GM19351 (cell line): Measurements from ENCODE around the gene ENDOV.

Experiments used
- ATAC-seq: cut with Tn5 transposase; IDR thresholded peaks from one replicate; pipeline ENCODE4 v1.9.1; 2021; ENCODE audit warnings: mild to moderate bottlenecking, moderate library complexity; ENCODE audit not compliant: unreplicated experiment

Gene ENDOV

DNA sequence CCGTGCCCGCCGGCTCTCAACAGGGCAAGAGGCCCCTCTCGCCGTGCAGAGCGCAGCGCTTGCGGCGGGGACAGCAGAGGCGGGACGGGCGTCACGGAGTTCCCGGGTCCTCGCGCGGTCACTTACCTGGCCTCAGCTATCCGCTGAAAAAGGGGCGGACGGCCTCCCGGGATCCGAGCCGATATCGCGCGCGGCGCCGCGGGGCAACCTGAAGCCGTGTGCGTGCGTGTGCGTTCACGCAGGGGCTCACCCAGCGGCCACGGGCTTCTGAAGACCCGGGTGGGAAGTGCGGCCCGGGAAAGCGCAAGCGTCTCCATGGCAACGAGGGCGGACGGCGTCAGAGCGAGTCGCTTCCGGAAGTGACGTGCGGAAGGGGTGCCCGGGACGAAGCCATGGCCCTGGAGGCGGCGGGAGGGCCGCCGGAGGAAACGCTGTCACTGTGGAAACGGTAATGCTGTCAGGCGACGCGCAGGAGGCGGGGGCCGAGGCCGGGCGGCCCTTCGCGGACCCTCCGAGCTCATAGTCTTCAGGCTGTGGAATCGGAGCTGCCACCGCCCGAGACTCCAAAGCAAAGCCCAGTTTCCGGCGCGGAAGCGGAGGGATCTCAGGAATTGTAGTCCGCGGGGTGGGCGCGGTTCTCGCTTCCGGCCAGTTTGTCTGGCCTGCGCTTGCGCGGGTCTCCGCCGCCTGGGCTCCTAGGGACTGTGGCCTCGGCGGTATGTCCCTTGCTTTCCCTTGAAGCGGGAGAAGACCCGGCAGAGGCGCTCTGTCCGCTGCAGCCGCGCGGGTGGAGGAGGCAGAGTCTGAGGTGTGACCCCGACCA lies at the start of gene ENDOV:
TSS of gene ENDOV (plus strand) at position 365 of the 823 bp plus-strand sequence. CDS start at position 393, 28 bp downstream.
- peak; percentile 95 for ATAC-seq

DNA sequence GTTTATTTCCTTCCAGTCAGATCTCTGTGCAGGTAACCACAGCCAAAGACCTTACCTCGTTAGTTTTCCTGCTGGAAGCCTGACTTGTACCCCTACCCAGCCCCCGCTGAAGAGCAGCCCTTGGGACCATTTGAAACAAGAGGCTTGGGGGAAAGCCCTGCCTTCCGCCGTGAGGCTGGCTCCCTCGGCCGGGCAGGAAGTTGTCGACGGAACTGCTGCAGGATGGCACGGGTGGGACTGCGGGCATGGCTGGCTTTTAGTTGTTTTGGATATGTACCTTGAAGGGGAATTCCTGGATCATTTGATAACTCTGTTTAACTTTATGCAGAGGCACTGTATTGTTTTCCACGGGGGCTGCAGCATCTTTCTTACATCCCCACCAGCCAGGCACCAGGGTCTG lies 49.0 kb upstream of the ENDOV start:
- ATAC-seq = no peak

DNA sequence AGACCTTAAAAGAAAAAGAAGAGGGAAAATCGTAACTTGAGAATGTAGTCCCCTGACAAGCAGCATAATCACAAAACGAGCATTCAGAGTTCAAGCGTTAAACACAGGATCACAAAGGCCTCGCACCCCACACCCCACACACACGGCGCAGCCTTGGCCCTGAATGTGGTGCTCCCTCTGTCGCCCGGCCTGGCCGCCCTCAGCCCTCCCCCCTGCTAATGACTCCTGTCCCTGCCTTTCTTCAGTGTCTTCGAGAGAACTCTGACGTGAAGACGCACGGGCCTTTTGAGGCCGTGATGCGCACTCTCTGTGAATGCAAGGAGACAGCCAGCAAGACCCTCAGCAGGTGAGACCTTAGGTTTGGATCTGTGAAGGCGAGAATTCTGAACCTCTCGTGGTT lies 47.5 kb upstream of the ENDOV start:
- no peak for ATAC-seq

DNA sequence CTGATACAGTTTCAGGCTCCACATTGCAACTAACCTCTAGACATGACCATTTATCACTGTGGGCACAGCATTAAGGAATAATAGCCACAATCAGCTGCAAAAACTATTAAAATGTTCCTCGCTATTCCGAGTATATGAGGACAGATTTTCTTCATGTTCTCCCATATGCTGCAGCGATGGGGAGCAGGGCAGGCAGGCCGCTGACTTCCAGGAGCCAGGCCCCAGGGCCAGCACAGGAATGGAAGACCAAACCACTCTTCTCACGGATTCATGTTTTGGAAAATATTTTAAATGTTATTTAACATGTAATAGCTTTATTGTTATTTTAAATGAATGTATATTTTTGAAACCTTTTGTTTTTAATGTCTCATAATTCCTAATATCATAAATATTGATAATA lies 43.8 kb upstream of the ENDOV start:
- no peak for ATAC-seq

DNA sequence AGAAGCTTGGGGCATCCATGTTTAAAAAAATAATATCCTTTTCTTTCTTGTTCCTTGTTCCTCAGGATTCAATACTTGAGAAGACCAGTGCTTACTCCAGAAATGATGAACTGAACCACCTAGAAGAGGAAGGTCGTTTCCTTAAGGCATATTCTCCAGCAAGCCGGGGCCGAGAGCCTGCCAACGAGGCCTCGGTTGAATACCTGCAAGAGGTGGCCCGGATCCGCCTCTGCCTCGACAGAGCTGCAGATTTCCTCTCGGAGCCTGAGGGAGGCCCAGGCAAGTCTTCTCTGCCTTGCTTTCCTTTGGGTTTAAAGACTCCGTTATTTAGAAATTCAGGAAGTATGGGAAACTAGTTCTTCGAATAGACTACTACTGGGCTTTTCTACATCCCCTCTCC lies 42.5 kb upstream of the ENDOV start:
- no peak for ATAC-seq

DNA sequence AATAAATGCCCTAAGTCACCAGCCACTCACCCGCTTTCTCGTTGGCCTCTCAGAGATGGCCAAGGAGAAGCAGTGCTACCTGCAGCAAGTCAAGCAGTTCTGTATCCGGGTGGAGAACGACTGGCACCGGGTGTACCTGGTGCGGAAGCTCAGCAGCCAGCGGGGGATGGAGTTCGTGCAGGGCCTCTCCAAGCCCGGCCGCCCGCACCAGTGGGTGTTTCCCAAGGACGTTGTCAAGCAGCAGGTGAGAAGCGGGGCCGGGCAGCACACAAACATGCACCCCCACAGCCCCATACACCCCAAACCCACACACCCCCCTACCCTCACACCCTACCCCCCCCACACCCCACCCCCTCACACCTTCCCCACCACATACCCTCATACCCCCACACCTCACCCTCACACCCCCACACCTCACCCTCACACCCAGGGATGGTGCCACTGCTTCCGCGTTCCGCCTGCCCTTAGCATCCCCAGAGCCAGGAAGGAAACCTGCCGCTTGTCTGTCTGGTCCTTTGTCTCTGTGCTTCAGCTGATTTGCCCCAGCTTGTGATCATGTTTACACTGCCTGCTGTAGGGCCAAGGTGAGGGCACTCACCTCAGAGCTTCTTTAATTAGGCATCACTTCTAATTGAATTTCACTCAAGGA lies 41.9 kb upstream of the ENDOV start:
- ATAC-seq = no peak

DNA sequence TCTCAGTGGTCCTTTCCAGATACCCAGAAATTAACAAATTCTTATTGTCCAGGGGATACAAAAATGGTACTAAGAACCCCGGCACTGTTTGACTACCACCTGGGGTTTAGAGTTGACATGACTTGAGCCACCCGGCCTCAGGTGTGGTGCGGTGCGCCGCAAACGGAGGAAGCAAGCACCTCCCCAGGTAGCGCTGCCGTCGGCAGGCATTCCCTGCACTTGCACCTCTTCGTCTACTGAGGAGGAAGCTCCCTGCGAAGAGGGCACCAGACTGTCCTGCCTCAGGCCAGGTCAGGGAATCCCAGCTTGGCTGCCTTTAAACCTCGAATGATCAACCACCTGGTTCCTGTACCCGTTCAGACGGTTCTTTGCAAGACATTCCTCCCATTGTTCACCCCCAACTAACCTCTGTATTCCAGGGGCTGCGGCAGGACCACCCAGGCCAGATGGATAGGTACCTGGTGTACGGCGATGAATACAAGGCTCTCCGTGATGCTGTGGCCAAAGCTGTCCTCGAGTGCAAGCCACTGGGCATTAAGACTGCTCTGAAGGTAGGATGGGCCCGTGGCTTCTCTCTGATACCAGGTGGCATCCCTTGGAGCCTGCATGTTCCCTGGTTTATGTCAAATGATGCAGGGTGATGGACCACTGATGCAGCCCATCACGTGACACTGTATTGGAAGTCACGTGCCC lies 40.8 kb upstream of the ENDOV start:
- ATAC-seq = no peak

DNA sequence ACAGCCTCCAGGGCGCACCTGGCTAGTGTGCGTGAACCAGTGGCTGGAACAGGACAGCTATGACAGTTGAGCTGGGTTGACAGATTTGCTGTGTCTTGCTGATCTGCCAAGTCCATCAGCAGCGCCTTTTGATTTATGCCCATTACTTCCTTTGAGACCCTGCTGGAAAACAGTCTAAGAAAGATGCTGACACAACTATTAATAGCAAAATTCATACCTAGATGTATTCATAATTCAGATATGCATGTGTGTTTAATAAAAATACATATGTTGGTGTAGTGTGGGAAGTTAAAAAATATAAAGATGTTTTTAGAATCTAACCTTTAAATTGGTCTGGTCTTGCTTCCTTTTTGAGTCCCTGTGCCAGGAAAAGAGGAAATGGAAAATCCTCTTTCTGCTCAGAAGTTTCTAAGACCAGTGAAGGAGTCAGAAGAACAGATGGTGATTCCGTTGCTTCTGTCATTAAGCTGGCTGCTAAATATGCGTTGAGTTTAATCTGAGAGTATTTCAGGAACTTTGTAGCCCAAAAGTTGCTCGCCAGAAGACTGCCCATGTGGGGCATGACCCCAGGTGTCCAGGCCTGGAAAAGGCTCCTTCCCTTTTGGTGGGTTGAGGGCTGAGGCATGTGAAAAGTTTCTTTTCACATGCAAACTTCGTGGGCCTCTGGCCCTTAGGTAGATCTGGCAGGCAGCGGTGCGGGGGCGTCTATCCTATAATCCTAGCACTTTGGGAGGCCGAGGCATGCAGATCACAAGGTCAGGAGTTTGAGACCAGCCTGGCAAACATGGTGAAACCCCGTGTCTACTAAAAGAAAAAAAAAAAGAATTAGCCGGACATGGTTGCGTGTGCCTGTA lies 40.0 kb upstream of the ENDOV start:
- ATAC-seq = no peak

DNA sequence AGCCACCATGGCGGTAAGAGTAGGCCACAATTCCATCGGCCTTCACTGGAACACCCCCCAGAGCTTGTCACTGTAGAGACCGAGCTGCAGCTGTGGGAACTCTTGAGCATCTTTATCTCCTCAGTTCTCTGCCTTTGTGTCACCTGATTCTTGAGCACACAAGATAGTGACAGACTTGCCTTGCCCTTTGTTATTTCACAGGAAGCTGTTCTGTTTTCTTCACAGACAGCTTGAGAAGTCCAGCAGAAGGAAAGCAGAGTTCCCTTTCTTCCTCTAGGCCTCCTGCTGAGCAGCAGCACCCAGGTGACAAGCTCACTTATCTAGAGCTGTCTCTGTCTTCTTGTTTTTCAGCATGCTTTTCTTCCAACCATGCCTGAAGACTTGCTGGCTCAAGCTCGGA lies 38.4 kb upstream of the ENDOV start:
- ATAC-seq = no peak

DNA sequence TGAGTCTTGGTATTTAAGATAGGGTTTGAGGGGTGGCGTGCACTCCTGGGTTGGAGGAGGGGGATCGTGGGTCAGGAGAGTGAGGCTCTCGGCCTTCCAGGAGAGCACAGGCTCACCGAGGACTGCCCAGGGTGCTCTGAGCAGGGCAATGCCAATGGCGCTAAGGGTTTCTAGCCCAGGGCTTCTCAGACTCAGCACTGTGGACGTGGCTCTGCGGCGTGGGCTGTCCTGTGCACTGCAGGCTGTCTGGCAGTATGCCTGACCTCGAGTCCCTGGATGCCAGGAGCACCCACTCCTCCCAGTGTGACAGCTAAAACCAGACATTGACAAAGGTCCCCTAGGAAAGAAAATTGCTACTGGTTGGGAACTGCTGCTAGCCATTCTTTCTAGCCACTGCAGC lies 37.2 kb upstream of the ENDOV start:
- ATAC-seq = no peak

DNA sequence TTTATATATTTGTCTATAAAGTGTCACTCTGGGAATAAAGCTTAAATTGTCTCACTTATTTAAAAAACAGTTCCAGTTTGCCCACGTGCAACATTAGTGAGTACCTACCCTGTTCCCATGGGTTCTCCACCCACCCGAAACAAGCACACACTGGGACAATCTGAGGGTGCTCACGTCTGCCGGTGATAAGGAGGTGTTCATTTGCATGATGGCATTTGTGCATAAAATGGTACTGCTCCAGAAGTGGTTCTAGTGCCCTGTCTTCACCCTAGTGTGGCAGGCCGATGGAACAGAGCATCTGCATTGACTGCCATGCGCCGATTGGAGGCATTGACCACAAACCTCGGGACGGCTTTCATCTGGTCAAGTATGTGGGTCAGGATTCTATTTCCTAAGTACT lies 35.6 kb upstream of the ENDOV start:
- ATAC-seq = no peak

DNA sequence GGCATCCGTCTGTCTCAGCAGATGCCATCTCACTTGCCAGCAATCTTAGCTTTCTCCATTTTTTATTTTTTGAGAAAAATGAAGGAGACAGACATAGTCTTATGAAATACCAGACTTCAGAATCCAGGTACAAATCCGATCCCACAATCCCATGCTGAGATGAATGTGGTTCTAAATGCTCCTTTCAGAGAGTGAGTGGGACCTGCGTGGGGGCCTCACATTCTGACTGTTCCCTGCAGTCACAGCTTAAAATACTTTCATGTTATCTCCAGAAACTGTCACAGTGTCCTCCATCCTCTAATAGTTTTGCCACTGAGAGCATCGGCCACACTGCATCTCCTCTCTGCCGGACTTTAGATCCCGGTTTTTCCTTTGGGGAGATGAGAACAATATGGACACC lies 34.9 kb upstream of the ENDOV start:
- no peak for ATAC-seq

DNA sequence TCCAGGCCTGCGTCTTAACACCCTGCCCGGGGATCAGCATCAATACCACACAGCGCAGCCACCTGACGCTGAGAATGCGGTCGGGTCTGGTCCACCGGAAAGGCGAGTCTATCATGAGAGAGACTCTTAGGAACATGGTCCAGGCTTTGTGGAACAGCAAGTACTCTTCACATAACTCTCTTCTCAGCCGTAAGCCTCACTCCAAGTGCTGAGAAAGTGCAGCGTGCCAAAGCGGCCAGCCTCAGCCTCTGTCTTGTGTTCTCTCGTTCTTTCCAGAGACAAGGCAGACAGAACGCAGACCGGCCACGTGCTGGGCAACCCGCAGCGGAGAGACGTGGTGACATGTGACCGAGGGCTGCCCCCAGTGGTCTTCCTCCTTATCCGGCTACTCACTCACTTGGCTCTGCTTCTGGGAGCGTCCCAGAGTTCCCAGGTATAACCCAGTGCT lies 34.4 kb upstream of the ENDOV start:
- ATAC-seq = no peak

DNA sequence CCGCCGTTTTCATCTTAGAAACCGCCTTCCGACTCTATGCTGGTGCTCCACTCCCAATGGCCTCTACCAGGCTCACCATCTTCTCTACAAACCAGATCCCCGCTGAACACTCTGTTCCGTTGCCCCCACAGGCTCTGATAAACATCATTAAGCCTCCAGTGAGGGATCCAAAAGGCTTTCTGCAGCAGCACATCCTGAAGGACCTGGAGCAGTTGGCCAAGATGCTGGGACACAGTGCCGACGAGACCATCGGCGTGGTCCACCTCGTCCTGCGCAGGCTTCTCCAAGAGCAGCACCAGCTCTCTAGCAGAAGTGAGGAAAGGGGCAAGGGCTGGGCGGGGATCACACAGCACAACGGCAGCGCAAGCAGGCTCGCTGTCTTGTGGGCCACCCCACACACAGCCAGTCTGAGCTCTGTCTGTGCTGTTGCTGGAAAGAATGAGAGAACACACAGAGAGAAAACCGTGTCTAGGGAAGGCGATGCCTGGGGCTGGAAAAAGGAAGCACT lies 33.5 kb upstream of the ENDOV start:
- ATAC-seq = no peak

DNA sequence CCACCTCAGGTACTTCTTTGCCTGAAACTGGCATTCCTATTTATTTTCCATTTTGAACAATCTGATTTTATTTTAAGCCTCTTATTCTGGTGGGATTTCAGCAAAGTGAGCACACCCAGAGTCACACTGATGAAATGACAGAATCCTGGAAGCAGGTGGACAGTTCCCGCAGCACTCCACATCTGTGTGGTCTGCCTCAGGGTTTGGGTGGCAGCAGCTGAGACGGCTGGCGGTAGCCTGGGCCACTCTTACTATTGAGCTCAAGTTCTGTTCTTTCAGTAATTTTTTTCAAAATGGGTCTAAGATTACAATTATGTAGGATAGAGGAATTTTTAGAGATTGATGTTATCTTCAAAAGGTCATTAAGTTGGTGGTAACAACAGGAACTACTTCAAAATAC lies 32.5 kb upstream of the ENDOV start:
- no peak for ATAC-seq

DNA sequence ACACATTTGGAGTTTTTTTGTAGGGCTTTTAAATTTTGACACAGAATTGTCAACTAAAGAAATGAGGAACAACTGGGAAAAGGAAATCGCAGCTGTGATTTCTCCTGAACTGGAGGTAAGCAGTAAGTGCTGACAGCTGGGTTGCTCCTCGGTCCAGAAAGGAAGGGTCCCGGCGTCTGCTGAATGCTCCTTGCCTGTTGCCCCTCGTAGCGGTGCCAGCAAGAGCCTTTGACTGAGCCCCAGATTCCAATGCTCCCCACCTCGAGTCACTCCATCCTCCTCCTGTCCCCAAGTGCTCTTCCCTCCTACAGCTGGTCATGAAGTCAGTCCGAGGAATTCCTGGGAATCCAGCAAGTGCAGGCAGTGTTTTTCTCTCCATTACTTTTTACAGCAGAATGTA lies 32.0 kb upstream of the ENDOV start:
- ATAC-seq = no peak

DNA sequence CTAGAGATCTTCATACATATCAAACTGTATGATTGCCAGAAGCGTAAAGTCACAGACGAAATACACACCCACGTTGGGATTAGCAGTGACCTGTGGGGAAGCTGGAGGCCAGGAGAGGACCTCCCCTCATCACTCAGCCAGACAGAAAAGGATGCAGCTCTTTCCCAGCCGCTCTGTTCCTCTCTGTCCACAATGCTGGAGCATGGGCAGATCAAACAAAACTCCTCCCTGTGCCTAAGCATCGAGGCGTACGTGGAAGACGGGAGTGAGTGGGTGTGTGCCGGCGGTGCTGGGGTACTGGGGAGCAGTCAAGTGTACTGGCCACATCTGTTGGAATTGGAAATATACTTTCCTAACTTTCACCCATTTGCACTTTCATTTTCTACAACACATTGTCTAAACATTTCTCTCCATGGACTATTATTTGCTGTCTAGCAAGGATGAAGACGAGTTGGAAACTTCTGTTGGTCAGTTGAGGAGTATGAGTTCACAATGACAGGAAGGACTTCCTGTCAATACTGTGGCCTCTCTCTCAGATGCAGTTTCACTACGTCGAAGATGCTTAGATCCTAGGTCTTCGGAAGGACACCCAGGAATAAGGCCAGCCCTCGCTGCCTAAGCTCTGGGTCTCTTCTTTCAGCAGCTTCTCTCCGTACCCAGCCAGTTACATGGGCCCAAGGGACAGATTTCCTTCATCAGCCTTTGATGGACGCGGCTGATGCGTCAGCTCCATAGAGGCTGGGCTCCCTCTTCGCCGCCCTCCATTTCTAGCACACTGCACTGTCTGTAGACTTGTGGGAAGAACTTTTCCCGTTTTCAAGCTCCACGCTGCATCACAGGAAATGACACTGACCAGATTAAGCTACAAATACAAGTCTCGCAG lies 30.6 kb upstream of the ENDOV start:
- ATAC-seq = no peak

DNA sequence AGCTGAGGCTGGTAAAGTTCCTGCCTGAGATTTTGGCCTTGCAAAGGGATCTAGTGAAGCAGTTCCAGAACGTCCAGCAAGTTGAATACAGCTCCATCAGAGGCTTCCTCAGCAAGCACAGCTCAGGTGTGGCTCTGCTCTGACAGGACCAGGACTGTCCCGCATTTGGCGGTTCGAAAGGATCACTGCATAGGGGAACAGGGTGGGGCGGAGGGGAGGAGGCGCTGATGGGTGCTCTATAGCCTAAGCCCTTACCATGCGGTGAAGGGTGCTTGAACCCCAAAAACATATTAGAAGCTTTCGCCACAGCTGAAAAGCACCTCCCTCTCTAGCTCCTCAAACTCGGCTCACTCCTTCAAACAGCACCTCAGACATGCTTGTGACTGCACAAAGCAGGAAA lies 29.9 kb upstream of the ENDOV start:
- ATAC-seq = no peak

DNA sequence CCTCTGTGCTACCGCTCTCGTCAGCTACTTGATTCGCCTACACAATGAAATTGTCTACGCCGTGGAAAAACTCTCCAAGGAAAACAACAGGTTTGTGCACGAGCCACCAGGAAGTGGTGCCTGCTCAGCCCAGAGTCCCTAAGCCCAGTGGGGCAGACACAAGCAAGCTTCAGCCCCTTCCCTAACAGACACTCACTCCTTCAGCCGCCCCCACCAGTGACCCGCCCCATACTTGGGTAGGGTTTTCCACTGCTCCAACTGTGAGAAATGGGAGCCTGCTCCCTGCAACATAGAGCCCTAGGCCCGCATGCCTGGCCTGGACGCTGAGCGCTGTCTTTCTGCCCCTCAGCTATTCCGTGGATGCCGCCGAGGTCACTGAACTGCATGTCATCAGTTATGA lies 28.6 kb upstream of the ENDOV start:
- no peak for ATAC-seq

DNA sequence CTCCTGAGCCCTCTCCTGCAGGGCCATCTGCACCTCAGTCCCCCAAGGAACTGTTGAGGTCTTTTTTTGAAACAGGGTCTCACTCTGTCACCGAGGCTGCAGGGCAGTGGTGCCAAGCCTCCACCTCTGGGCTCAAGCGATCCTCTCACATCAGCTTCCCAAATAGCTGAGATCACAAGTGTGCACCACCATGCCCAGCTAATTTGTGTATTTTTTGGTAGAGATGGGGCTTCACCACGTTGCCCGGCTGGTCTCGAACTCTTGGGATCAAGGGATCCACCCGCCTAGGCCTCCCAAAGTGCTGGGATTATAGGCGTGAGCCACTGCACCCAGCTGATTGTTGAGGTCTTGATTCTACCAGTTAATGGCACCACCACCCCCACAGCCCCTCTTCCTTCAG lies 27.9 kb upstream of the ENDOV start:
- no peak for ATAC-seq
